H9 (cell line): Measurements from ENCODE around the gene ZMIZ1. TPM values are rescaled to one million over a fixed set of nuclear protein-coding genes. Genes with fewer than 3 reads are reported as not detected.

Experiments
- DNase-seq: peaks from one replicate; pipeline ENCODE4 v3.0.0-alpha.2; 2017
- H2AFZ ChIP-seq: one replicate; pipeline ENCODE4 v1.6.1; 2013; ENCODE audit warnings: mild to moderate bottlenecking, low read length, control low read depth, moderate library complexity
- H2AK5ac ChIP-seq: 2 replicates; pipeline ENCODE4 v1.6.1; 2013; ENCODE audit warnings: low read length, control low read depth, mixed read lengths; ENCODE audit not compliant: insufficient read length
- H2BK120ac ChIP-seq: one replicate; pipeline ENCODE4 v1.6.1; 2013; ENCODE audit warnings: low read depth, mild to moderate bottlenecking, low read length, control low read depth, inconsistent platforms; ENCODE audit not compliant: poor library complexity, severe bottlenecking
- H2BK12ac ChIP-seq: 2 replicates; pipeline ENCODE4 v1.6.1; 2013; ENCODE audit warnings: low read length, control low read depth, mixed read lengths, low read depth; ENCODE audit not compliant: insufficient read length
- H2BK15ac ChIP-seq: 2 replicates; pipeline ENCODE4 v1.6.1; 2013; ENCODE audit warnings: low read depth, low read length, control low read depth
- H2BK20ac ChIP-seq: one replicate; pipeline ENCODE4 v1.6.1; 2013; ENCODE audit warnings: low read depth, mild to moderate bottlenecking, low read length, control low read depth, inconsistent platforms; ENCODE audit not compliant: poor library complexity, severe bottlenecking
- H2BK5ac ChIP-seq: 2 replicates; pipeline ENCODE4 v1.6.1; 2013; ENCODE audit warnings: low read length, control low read depth, mixed read lengths; ENCODE audit not compliant: insufficient read length
- H3K14ac ChIP-seq: 2 replicates; pipeline ENCODE4 v1.6.1; 2013; ENCODE audit warnings: low read length, control low read depth; ENCODE audit not compliant: insufficient read depth
- H3K18ac ChIP-seq: 2 replicates; pipeline ENCODE4 v1.6.1; 2013; ENCODE audit warnings: low read depth, mild to moderate bottlenecking, mixed read lengths, low read length, control low read depth; ENCODE audit not compliant: insufficient read length
- H3K23ac ChIP-seq: 2 replicates; pipeline ENCODE4 v1.6.1; 2013; ENCODE audit warnings: low read length, control low read depth, mixed read lengths, low read depth; ENCODE audit not compliant: insufficient read length
- H3K23me2 ChIP-seq: 2 replicates; pipeline ENCODE4 v1.6.1; 2013; ENCODE audit warnings: low read depth, mild to moderate bottlenecking, mixed read lengths, low read length, control low read depth; ENCODE audit not compliant: insufficient read length, poor library complexity, severe bottlenecking
- H3K27ac ChIP-seq: 2 replicates; pipeline ENCODE4 v1.5.1; 2013; ENCODE audit warnings: low read length, control low read depth, mixed read lengths, low read depth; ENCODE audit not compliant: insufficient read length
- H3K27me3 ChIP-seq: 2 replicates; pipeline ENCODE4 v1.6.1; 2013; ENCODE audit warnings: low read length, control low read depth, inconsistent platforms; ENCODE audit not compliant: insufficient read depth
- H3K4ac ChIP-seq: 2 replicates; pipeline ENCODE4 v1.6.1; 2013; ENCODE audit warnings: low read depth, mild to moderate bottlenecking, control low read depth, inconsistent platforms, low read length, moderate library complexity
- H3K4me1 ChIP-seq: 2 replicates; pipeline ENCODE4 v1.6.1; 2013; ENCODE audit warnings: low read length, control low read depth, inconsistent platforms; ENCODE audit not compliant: insufficient read depth
- H3K4me2 ChIP-seq: 2 replicates; pipeline ENCODE4 v1.6.1; 2013; ENCODE audit warnings: low read length, control low read depth, mixed read lengths; ENCODE audit not compliant: insufficient read length, insufficient read depth
- H3K56ac ChIP-seq: 2 replicates; pipeline ENCODE4 v1.6.1; 2013; ENCODE audit warnings: low read depth, mild to moderate bottlenecking, mixed read lengths, low read length, control low read depth; ENCODE audit not compliant: insufficient read length
- H3K79me1 ChIP-seq: 2 replicates; pipeline ENCODE4 v1.6.1; 2013; ENCODE audit warnings: low read depth, mild to moderate bottlenecking, moderate library complexity, low read length, control low read depth, inconsistent platforms; ENCODE audit not compliant: insufficient read depth, poor library complexity, severe bottlenecking
- H3K79me2 ChIP-seq: 2 replicates; pipeline ENCODE4 v1.6.1; 2013; ENCODE audit warnings: low read length, control low read depth, inconsistent platforms; ENCODE audit not compliant: insufficient read depth
- H3K9ac ChIP-seq: 2 replicates; pipeline ENCODE4 v1.6.1; 2013; ENCODE audit warnings: low read length, control low read depth, mixed read lengths; ENCODE audit not compliant: insufficient read length; ENCODE audit errors: extremely low read depth
- H3K9me3 ChIP-seq: one replicate; pipeline ENCODE4 v1.6.1; 2013; ENCODE audit warnings: low read depth, low read length, inconsistent platforms; ENCODE audit not compliant: control insufficient read depth
- H3T11ph ChIP-seq: one replicate; pipeline ENCODE4 v1.6.1; 2013; ENCODE audit warnings: mild to moderate bottlenecking, low read length, control low read depth, inconsistent platforms
- H4K20me1 ChIP-seq: one replicate; pipeline ENCODE4 v1.6.1; 2013; ENCODE audit not compliant: control insufficient read depth, insufficient read length, insufficient read depth
- H4K5ac ChIP-seq: 2 replicates; pipeline ENCODE4 v1.6.1; 2013; ENCODE audit warnings: low read depth, mild to moderate bottlenecking, mixed read lengths, low read length, control low read depth; ENCODE audit not compliant: insufficient read length
- H4K8ac ChIP-seq: replicated peaks from 2 replicates; pipeline ENCODE4 v1.6.1; 2013; ENCODE audit warnings: low read length, control low read depth, mixed read lengths, low read depth; ENCODE audit not compliant: insufficient read length
- H4K91ac ChIP-seq: 2 replicates; pipeline ENCODE4 v1.6.1; 2013; ENCODE audit warnings: low read depth, mild to moderate bottlenecking, moderate library complexity, mixed read lengths, low read length, control low read depth; ENCODE audit not compliant: insufficient read length
- H3K27ac Mint-ChIP-seq, 3 experiments: 2 replicates in 2 of 3; 3 replicates in 1 of 3; pipeline ENCODE4 v1.8.0; 2020 to 2021; ENCODE audit warnings: mixed read lengths in 3 of 3, mild to moderate bottlenecking in 1 of 3, moderate library complexity in 1 of 3
- H3K27me3 Mint-ChIP-seq: 2 replicates; pipeline ENCODE4 v1.8.0; 2021; ENCODE audit warnings: low read depth, mild to moderate bottlenecking, moderate library complexity, mixed read lengths
- H3K36me3 Mint-ChIP-seq, 3 experiments: 2 replicates in 2 of 3; 3 replicates in 1 of 3; pipeline ENCODE4 v1.8.0; 2020 to 2021; ENCODE audit warnings: low read depth in 3 of 3, mixed read lengths in 3 of 3; ENCODE audit not compliant: insufficient read depth in 1 of 3
- H3K4me1 Mint-ChIP-seq, 2 experiments: 2 replicates each; pipeline ENCODE4 v1.8.0; 2020; ENCODE audit warnings: mixed read lengths in 2 of 2
- H3K4me3 Mint-ChIP-seq, 2 experiments: 2 replicates in 1 of 2; 3 replicates in 1 of 2; pipeline ENCODE4 v1.8.0; 2020 to 2021; ENCODE audit warnings: mild to moderate bottlenecking in 2 of 2, mixed read lengths in 2 of 2, moderate library complexity in 1 of 2
- H3K9me3 Mint-ChIP-seq, 2 experiments: 2 replicates in 1 of 2; 3 replicates in 1 of 2; pipeline ENCODE4 v1.8.0; 2020; ENCODE audit warnings: mild to moderate bottlenecking in 2 of 2, mixed read lengths in 2 of 2, moderate library complexity in 1 of 2
- WGBS: extraction: QIAGEN DNeasy Blood & Tissue Kit; methylation state at CpG from one replicate; pipeline ENCODE4 v1.1.7; 2013; ENCODE audit warnings: missing lambda C conversion rate, low lambda C conversion rate, mixed read lengths; ENCODE audit not compliant: insufficient read length; ENCODE audit errors: extremely low coverage; 5-methylcytosine and 5-hydroxymethylcytosine counted together
- total RNA-seq: library from RNA; stranded (reverse); gene quantifications from 2 replicates; pipeline ENCODE4 v1.2.1, GENCODE V29; 2021
- TF ChIP-seq, protein P1 (sequence below): fragments of 200-600 bp; sonication (generic); conservative IDR thresholded peaks from 3 replicates; pipeline ENCODE4 v1.8.0; 2021; ENCODE audit warnings: antibody characterized with exemption, mild to moderate bottlenecking

Gene ZMIZ1
- total RNA-seq, 1 experiment from 2014 or later: 36.9 TPM

DNA sequence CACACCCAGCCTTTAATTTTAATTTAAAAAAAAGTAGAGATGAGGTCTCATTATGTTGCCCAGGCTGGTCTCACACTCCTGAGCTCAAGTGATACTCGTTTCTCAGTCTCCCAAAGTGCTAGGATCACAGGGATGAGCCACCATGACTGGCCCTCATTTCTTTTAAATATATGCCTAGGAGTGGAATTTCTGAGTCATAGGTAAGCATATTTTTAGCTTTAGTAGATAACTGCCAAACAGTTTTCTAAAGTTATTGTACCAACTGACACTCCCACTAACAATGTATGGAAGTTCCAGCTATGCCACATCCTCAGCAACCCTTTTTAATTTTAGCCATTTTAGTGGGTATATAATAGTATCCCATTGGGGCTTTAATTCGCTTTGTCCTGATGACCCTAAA lies 264.7 kb downstream of the ZMIZ1 start:
- H2BK120ac ChIP-seq: no peak overlapping the region
- H2AFZ ChIP-seq: no peak overlapping the region
- TF ChIP-seq, protein P1, sequence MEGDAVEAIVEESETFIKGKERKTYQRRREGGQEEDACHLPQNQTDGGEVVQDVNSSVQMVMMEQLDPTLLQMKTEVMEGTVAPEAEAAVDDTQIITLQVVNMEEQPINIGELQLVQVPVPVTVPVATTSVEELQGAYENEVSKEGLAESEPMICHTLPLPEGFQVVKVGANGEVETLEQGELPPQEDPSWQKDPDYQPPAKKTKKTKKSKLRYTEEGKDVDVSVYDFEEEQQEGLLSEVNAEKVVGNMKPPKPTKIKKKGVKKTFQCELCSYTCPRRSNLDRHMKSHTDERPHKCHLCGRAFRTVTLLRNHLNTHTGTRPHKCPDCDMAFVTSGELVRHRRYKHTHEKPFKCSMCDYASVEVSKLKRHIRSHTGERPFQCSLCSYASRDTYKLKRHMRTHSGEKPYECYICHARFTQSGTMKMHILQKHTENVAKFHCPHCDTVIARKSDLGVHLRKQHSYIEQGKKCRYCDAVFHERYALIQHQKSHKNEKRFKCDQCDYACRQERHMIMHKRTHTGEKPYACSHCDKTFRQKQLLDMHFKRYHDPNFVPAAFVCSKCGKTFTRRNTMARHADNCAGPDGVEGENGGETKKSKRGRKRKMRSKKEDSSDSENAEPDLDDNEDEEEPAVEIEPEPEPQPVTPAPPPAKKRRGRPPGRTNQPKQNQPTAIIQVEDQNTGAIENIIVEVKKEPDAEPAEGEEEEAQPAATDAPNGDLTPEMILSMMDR: no peak
- DNase-seq: no peak
- no peak overlapping the region for H4K8ac ChIP-seq
- H2BK20ac ChIP-seq: no peak overlapping the region
- no peak overlapping the region for H3K9ac ChIP-seq
- H3K9me3 ChIP-seq: no peaks in the 10 kb centered on the region
- no peak overlapping the region for H3K4me2 ChIP-seq
- H3K14ac ChIP-seq: no peak overlapping the region
- Mint-ChIP-seq H3K4me3 (no peak overlapping the region), H3K36me3 (peaks cover 2 to 3% (median 3%) of the 10 kb centered on the region in 3 experiments; a peak in 5 of 7 replicates), H3K9me3 (peaks cover 12 to 14% of the 10 kb centered on the region in 2 experiments), H3K27me3 (peaks cover 12% of the 10 kb centered on the region), H3K4me1 (peaks cover 13% of the 10 kb centered on the region in 2 experiments), H3K27ac (no peak overlapping the region)
- H3K56ac ChIP-seq: no peak overlapping the region
- no peak overlapping the region for H2AK5ac ChIP-seq
- no peak overlapping the region for H2BK15ac ChIP-seq
- H4K20me1 ChIP-seq: no peaks in the 10 kb centered on the region
- no peak overlapping the region for H4K5ac ChIP-seq
- H3K4me1 ChIP-seq: no peaks in the 10 kb centered on the region
- no peak overlapping the region for H3K27ac ChIP-seq
- H3K79me2 ChIP-seq: no peaks in the 10 kb centered on the region
- no peak overlapping the region for H3K4ac ChIP-seq
- no peak overlapping the region for H3K23ac ChIP-seq
- H3K23me2 ChIP-seq: no peaks in the 10 kb centered on the region
- no peak overlapping the region for H3K18ac ChIP-seq
- H3K79me1 ChIP-seq: no peaks in the 10 kb centered on the region
- H4K91ac ChIP-seq: no peak overlapping the region
- H3K27me3 ChIP-seq: no peaks in the 10 kb centered on the region
- H2BK5ac ChIP-seq: no peak overlapping the region
- H3T11ph ChIP-seq: no peak overlapping the region
- no CpG with 5 or more reads among the region's 2 CpGs for WGBS
- H2BK12ac ChIP-seq: no peak overlapping the region
